C4-2B (cell line): Measurements from ENCODE around the gene TMEM267.
A peak's percentile ranks its signal among the peaks of the same experiment; 100 is the strongest.

ENCODE experiments used
- H3K27ac ChIP-seq: fragments of 450-650 bp; 2 replicates; pipeline ENCODE4 v1.5.1; 2017
- ZFX ChIP-seq: fragments of 450-650 bp; IDR thresholded peaks from 2 replicates; pipeline ENCODE4 v1.6.1; 2017
- TF ChIP-seq, protein P1 (sequence below): fragments of 450-650 bp; conservative IDR thresholded peaks from 2 replicates; pipeline ENCODE4 v1.5.1; 2017; ENCODE audit warnings: mild to moderate bottlenecking

The TMEM267 gene, protein sequence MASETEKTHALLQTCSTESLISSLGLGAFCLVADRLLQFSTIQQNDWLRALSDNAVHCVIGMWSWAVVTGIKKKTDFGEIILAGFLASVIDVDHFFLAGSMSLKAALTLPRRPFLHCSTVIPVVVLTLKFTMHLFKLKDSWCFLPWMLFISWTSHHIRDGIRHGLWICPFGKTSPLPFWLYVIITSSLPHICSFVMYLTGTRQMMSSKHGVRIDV

DNA sequence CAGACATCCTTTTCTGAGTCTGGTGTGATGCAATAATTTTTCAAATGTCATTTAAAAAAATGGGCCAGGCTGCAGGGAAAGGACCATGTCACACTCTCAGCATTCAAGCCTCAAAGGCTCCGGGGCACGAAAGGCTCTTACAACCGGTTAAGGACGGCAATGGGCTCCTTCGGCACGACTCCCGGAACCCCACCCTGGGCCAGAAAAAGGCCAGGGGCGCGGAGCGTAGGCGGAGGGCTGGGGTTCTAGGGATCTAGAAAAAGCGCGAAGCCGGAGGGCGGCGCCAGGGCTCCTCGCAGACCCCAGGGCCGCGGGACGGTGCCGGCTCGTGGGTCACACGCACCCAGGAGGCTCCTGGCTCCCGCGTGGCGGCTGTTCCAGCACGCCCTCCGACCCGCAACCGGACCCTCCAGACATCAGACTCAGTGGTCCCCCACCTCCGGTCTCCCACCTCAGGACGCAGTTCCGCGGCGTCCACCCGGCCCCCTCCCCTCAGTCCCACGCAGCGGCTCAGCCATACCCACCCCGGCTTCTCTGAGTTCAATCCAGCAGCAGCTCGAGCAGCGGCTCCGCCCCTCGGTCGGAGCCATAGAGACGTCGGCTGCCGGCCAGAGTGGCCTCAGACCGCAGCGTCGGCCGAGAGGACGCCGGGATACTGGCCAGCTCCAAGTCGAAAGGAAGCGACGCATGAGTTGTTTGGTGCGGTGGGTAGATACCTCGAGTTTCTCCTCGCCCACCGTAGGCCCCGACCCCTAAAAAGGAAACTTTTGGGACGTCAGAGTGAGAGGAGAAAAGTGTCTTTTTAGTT, at the start of gene TMEM267:
Gene TMEM267 (minus strand): TSS at position 568 of the 808 bp plus-strand sequence. CDS start 29,896 bp downstream, outside the sequence.
- TF ChIP-seq, protein P1, sequence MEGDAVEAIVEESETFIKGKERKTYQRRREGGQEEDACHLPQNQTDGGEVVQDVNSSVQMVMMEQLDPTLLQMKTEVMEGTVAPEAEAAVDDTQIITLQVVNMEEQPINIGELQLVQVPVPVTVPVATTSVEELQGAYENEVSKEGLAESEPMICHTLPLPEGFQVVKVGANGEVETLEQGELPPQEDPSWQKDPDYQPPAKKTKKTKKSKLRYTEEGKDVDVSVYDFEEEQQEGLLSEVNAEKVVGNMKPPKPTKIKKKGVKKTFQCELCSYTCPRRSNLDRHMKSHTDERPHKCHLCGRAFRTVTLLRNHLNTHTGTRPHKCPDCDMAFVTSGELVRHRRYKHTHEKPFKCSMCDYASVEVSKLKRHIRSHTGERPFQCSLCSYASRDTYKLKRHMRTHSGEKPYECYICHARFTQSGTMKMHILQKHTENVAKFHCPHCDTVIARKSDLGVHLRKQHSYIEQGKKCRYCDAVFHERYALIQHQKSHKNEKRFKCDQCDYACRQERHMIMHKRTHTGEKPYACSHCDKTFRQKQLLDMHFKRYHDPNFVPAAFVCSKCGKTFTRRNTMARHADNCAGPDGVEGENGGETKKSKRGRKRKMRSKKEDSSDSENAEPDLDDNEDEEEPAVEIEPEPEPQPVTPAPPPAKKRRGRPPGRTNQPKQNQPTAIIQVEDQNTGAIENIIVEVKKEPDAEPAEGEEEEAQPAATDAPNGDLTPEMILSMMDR = no peak
- peak within 1 kb of the TSS; percentile 81 for H3K27ac ChIP-seq

- no peak overlapping the region for H3K27ac ChIP-seq
- TF ChIP-seq ZFX = no peak
- TF ChIP-seq, protein P1 = no peak
Measured at GRCh38 chr5:43530648-43531047, 47.0 kb upstream of the TMEM267 start.

GRCh38 chr5:43523662-43524072, 40.0 kb upstream of the TMEM267 start:
- H3K27ac ChIP-seq = no peak overlapping the region
- TF ChIP-seq, protein P1 = no peak
- TF ChIP-seq ZFX = no peak

DNA sequence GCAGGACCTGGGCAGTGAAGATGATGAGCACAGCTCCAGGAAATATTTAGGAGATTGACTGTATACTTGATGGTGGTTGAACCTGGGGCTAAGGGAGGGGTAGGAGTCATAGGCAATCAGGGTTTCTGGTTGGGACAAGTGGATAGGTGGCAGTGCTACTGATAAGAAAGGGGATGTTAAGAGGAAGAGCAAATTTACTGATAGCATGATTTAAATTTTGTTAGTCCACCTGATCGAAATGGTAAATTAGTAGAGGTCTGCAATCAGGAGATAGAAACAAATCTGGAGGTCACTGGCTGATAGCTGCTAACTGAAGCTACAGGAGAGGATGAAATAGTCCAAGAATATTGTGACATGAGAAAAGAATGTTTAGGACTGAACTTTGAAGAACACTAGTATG, 37.0 kb upstream of the TMEM267 start:
- H3K27ac ChIP-seq = no peak overlapping the region
- TF ChIP-seq, protein P1 = no peak
- no peak for TF ChIP-seq ZFX

DNA sequence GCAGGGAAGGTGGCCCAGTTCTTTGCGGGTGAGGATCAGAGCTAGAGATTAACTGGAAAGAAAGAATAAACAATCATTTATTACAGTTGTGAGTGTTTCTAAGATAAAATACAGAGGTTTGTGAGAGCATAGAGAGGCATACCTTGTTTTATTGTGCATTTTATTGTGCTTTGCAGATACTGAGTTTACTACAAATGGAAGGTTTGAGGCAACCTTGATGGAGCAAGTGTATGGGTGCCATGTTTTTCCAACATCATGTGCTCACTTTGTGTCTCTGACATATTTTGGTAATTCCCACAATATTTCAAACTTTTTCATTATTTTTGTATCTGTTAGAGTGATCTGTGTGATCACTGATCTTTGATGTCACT, 32.0 kb upstream of the TMEM267 start:
- TF ChIP-seq, protein P1 = no peak
- no peak for TF ChIP-seq ZFX
- H3K27ac ChIP-seq = no peak overlapping the region

DNA sequence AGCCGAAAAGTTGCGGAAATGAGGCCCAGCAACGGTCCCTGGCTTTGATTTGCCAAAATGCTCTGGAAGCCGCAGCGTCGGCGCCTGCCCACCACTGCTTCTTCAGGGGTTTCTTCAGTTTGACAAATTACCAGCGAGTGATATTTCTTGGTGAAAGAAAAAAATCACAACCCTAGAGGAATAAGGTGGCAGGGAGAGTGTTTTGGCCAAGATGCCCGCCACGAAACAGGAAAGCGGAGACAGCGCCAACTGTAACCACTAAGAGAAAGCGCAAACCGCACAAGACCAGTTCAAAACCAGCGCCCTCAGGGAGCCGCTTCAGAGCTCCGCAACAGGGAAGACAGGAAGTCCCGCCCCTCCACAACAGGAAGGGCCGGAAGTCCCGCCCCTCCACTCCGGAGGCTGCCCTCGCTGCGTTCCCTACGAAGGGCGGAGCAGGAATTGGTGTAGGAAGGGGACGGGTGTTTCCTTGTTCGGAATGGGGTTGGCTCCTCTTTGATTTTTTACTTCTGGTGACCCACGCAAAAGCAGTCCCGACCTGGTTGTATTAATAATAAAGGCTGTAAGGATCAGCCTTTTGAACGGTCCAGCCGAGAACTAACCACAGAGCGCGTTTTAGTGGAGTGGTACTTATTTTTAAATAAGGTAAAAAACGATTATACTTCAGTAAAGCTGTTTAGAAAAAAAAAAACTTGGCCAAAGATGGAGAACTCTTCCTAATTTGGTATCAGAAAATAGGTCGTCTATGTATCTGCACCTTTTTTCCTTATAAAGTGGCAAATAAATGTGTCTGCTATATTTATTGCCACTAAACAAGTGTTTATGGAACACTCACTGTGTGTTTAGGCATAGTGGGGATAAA, 31.4 kb upstream of the TMEM267 start, which contains the start of gene C5orf34:
Gene C5orf34 (minus strand): TSS at position 333 of the 862 bp plus-strand sequence. CDS start 5,809 bp downstream, outside the sequence.
- peak; percentile 35; the same call in 1 of the 2 replicates for TF ChIP-seq ZFX
- TF ChIP-seq, protein P1 = no peak
- peak within 1 kb of the TSS; percentile 72 for H3K27ac ChIP-seq
